Endodermal cell (in vitro differentiated cells): ENCODE results near the gene BCL11B. TPM values are rescaled to one million over a fixed set of nuclear protein-coding genes. Genes with fewer than 3 reads are reported as not detected.

Experiments
- DNase-seq: peaks from one replicate; pipeline ENCODE4 v3.0.0-alpha.2; 2017
- H3K27ac ChIP-seq: 2 replicates; pipeline ENCODE4 v1.5.1; 2013; ENCODE audit warnings: mild to moderate bottlenecking, low read depth, low read length, moderate library complexity
- H3K27me3 ChIP-seq: 2 replicates; pipeline ENCODE4 v1.6.1; 2013; ENCODE audit warnings: mild to moderate bottlenecking, low read length, moderate library complexity; ENCODE audit not compliant: insufficient read depth, control insufficient read depth, poor library complexity, severe bottlenecking
- H3K36me3 ChIP-seq: 2 replicates; pipeline ENCODE4 v1.7.0; 2013; ENCODE audit warnings: mild to moderate bottlenecking, low read length, moderate library complexity; ENCODE audit not compliant: control insufficient read depth, insufficient read depth
- H3K4me1 ChIP-seq: one replicate; pipeline ENCODE4 v1.7.0; 2013; ENCODE audit warnings: low read length; ENCODE audit not compliant: control insufficient read depth, insufficient read depth
- H3K4me3 ChIP-seq: 2 replicates; pipeline ENCODE4 v1.5.1; 2013; ENCODE audit warnings: mild to moderate bottlenecking, low read length, moderate library complexity
- H3K9ac ChIP-seq: 2 replicates; pipeline ENCODE4 v1.6.1; 2013; ENCODE audit warnings: mild to moderate bottlenecking, low read length, moderate library complexity; ENCODE audit not compliant: poor library complexity, severe bottlenecking; ENCODE audit errors: extremely low read depth
- H3K9me3 ChIP-seq: 2 replicates; pipeline ENCODE4 v1.6.1; 2013; ENCODE audit warnings: mild to moderate bottlenecking, low read length, moderate library complexity; ENCODE audit not compliant: control insufficient read depth
- H3K27ac Mint-ChIP-seq: 2 replicates; pipeline ENCODE4 v1.8.0; 2020; ENCODE audit warnings: mixed read lengths
- H3K27me3 Mint-ChIP-seq: 2 replicates; pipeline ENCODE4 v1.8.0; 2021; ENCODE audit warnings: mild to moderate bottlenecking, mixed read lengths; ENCODE audit not compliant: insufficient read depth
- H3K36me3 Mint-ChIP-seq: 2 replicates; pipeline ENCODE4 v1.8.0; 2020; ENCODE audit warnings: low read depth, mixed read lengths
- H3K4me1 Mint-ChIP-seq: 2 replicates; pipeline ENCODE4 v1.8.0; 2020; ENCODE audit warnings: mixed read lengths
- H3K4me3 Mint-ChIP-seq: 2 replicates; pipeline ENCODE4 v1.8.0; 2020; ENCODE audit warnings: mild to moderate bottlenecking, moderate library complexity, mixed read lengths
- H3K9me3 Mint-ChIP-seq: 2 replicates; pipeline ENCODE4 v1.8.0; 2020; ENCODE audit warnings: mild to moderate bottlenecking, mixed read lengths
- WGBS, 2 experiments: methylation state at CpG; one replicate each; pipeline versions ENCODE4 v1.1.5 to v1.1.7; 2013; ENCODE audit warnings: missing lambda C conversion rate in 2 of 2, mixed read lengths in 1 of 2; ENCODE audit not compliant: insufficient coverage in 1 of 2, insufficient read length in 1 of 2; 5-methylcytosine and 5-hydroxymethylcytosine counted together
- total RNA-seq, 2 donors: library from RNA; stranded (reverse); fragmentation: NEBNext Ultra II Directional in 1 of 2; extraction: Animal tissue kit (Norgen Biotek cat#: 25700) in 1 of 2; gene quantifications; 2 replicates in 1 of 2; 3 replicates in 1 of 2; pipeline ENCODE4 v1.2.1, GENCODE V29; 2021
- TF ChIP-seq, protein P1 (sequence below): fragments of 200-600 bp; sonication (generic); conservative IDR thresholded peaks from 2 replicates; pipeline ENCODE4 v1.5.0; 2021; ENCODE audit warnings: antibody characterized with exemption, mild to moderate bottlenecking

Gene BCL11B
- total RNA-seq, 2 donors from 2014 or later: 5.7 to 6.0 TPM

DNA sequence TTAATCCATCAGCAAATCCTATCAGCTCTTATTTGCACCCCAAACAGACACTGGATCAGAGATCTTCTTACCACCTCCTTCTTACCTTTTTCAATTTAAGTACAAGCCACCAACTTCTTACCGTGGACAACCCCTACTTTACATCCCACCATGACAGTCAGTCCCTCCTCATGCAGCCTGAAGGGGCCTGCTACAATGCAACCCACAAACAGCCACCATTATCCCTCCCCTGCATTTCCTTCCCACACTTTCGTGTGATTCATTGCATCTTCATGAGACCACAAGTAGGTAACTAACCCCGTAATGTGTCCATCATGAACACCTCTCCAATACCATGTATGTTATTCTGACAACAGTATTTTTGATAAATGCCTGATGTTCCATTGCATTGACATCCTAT, 108.6 kb downstream of the BCL11B start:
- peak; percentile 4 for DNase-seq
- H3K4me1 ChIP-seq: no peaks in the 10 kb centered on the region
- Mint-ChIP-seq H3K36me3 (no peaks in the 10 kb centered on the region), H3K27ac (no peak overlapping the region), H3K4me3 (no peak overlapping the region), H3K9me3 (no peaks in the 10 kb centered on the region), H3K4me1 (peaks cover 4% of the 10 kb centered on the region), H3K27me3 (peaks cover 9% of the 10 kb centered on the region)
- WGBS, 2 experiments: 89 to 91% methylated on average over 3 of the region's 3 CpGs
- no peaks in the 10 kb centered on the region for H3K36me3 ChIP-seq
- TF ChIP-seq, protein P1, sequence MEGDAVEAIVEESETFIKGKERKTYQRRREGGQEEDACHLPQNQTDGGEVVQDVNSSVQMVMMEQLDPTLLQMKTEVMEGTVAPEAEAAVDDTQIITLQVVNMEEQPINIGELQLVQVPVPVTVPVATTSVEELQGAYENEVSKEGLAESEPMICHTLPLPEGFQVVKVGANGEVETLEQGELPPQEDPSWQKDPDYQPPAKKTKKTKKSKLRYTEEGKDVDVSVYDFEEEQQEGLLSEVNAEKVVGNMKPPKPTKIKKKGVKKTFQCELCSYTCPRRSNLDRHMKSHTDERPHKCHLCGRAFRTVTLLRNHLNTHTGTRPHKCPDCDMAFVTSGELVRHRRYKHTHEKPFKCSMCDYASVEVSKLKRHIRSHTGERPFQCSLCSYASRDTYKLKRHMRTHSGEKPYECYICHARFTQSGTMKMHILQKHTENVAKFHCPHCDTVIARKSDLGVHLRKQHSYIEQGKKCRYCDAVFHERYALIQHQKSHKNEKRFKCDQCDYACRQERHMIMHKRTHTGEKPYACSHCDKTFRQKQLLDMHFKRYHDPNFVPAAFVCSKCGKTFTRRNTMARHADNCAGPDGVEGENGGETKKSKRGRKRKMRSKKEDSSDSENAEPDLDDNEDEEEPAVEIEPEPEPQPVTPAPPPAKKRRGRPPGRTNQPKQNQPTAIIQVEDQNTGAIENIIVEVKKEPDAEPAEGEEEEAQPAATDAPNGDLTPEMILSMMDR: no peak
- no peak overlapping the region for H3K4me3 ChIP-seq
- no peak overlapping the region for H3K9ac ChIP-seq
- H3K27ac ChIP-seq: no peak overlapping the region
- no peaks in the 10 kb centered on the region for H3K27me3 ChIP-seq
- no peaks in the 10 kb centered on the region for H3K9me3 ChIP-seq

DNA sequence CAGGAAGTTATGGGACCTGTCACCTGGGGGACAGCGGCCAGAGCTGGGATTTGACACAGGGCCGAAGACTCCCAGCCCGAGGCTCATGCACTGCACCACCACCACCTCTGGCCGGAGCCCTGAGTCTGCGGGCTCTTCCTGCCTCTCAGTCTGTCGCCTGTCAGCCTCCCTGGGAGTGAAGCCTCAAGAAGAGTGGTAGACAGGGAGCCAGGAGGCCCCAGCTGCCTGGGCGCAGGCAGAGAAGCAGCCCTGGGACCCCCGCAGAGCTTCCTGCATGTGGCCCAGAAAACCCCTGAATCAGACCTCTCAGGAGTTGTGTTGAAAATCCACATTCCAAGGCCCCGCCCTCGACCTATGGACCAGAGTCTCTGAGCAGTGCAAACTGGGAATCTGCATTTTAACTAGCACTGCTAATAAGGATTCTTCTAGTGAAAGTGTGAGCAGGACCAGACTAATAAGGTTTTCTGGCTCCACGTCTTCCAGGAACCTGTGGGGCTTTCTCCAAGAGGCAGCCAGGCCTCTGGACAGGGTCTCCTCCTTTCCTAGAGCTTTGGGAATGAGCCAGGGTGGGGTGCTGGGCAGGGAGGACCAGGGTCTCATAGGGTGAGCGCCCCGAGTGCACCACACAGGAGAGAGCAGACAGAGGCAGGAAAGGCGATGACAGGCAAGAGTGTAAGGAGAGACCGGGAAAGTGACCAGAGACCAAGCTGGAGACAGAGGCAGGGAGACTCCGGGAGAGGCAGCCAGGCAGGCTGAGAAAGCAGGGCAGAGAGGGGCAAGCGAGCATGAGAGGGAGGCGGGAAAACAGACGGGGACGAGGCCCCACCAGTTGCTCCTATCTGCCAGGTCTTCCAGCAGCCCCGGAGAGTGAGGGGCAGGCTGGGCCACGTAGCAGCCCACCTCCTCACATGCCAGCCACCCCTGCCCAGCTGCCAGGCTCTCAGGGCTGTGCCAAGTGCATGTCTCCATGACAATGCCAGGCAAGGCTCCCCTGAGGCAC, 112.4 kb downstream of the BCL11B start:
- no peaks in the 10 kb centered on the region for H3K36me3 Mint-ChIP-seq
- Histone ChIP-seq H3K36me3 (no peaks in the 10 kb centered on the region), H3K27ac (no peak overlapping the region), H3K9me3 (no peaks in the 10 kb centered on the region), H3K4me1 (no peaks in the 10 kb centered on the region), H3K4me3 (no peak overlapping the region), H3K27me3 (no peaks in the 10 kb centered on the region), H3K9ac (no peak overlapping the region)
- H3K27ac Mint-ChIP-seq: no peak overlapping the region
- peaks cover 9% of the 10 kb centered on the region for H3K27me3 Mint-ChIP-seq
- H3K4me3 Mint-ChIP-seq: no peak overlapping the region
- 89 to 96% methylated on average over 14 to 22 of the region's 22 CpGs for WGBS, 2 experiments
- no peaks in the 10 kb centered on the region for H3K4me1 Mint-ChIP-seq
- TF ChIP-seq, protein P1: no peak
- DNase-seq: peak; percentile 51
- no peaks in the 10 kb centered on the region for H3K9me3 Mint-ChIP-seq

DNA sequence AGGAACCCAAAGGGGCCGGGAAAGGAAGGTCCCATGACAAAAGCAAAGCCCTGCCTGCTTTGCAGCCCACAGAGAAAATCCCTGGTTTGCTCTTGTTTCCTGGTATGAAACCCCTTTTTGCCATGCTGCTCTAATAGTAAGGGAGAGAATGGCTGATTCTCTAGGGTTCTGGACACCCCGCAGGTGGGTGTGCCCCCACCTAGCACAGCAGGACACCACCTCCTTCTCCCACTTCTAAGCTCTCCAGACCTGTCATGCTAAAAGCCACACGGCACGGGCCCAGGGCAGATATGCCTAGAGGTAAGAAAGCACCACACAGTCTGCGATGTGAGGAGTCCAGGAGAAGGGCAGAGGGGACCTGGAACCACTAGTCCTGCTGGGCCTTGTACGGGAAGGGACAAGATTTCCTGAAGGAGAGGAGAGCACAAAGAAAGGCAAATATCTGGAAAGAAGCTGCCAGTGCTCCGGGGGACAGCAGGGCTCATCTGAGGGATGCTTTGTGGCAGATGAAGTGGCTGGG, 113.3 kb downstream of the BCL11B start:
- H3K4me3 ChIP-seq: no peak overlapping the region
- H3K27ac ChIP-seq: no peak overlapping the region
- H3K36me3 ChIP-seq: no peaks in the 10 kb centered on the region
- Mint-ChIP-seq H3K4me1 (no peaks in the 10 kb centered on the region), H3K4me3 (no peak overlapping the region), H3K36me3 (no peaks in the 10 kb centered on the region), H3K9me3 (no peaks in the 10 kb centered on the region), H3K27ac (no peak overlapping the region), H3K27me3 (peaks cover 5% of the 10 kb centered on the region)
- H3K9ac ChIP-seq: no peak overlapping the region
- DNase-seq: peak; percentile 38
- H3K27me3 ChIP-seq: no peaks in the 10 kb centered on the region
- TF ChIP-seq, protein P1: no peak
- H3K4me1 ChIP-seq: no peaks in the 10 kb centered on the region
- WGBS, 2 experiments: 94 to 96% methylated on average over 4 to 7 of the region's 7 CpGs
- no peaks in the 10 kb centered on the region for H3K9me3 ChIP-seq
